DOHH2 (cell line): ENCODE measurements around the gene SOX18.

Experiments used
- H3F3A ChIP-seq: fragments of 200-600 bp; sonication (generic), shearing (Covaris generic); 2 replicates; pipeline ENCODE4 v1.6.0; 2016; ENCODE audit warnings: antibody characterized with exemption, mild to moderate bottlenecking; ENCODE audit not compliant: control insufficient read depth, insufficient read depth
- H3K27ac ChIP-seq: fragments of 200-600 bp; sonication (generic); 2 replicates; pipeline ENCODE4 v1.5.1; 2014; ENCODE audit warnings: low read depth, mild to moderate bottlenecking, low read length, moderate library complexity
- H3K27me3 ChIP-seq: fragments of 200-600 bp; sonication (generic); 2 replicates; pipeline ENCODE4 v1.6.1; 2014; ENCODE audit warnings: mild to moderate bottlenecking, low read length, mixed read lengths; ENCODE audit not compliant: control insufficient read depth
- H3K36me3 ChIP-seq: fragments of 200-600 bp; sonication (generic); 2 replicates; pipeline ENCODE4 v1.6.1; 2014; ENCODE audit warnings: mild to moderate bottlenecking, low read length, moderate library complexity, mixed read lengths; ENCODE audit not compliant: control insufficient read depth
- H3K4me1 ChIP-seq: fragments of 200-600 bp; sonication (generic); 2 replicates; pipeline ENCODE4 v1.6.1; 2014; ENCODE audit warnings: mild to moderate bottlenecking, low read length, mixed read lengths; ENCODE audit not compliant: control insufficient read depth
- H3K4me2 ChIP-seq: fragments of 200-600 bp; sonication (generic); 2 replicates; pipeline ENCODE4 v1.6.0; 2014; ENCODE audit warnings: mild to moderate bottlenecking, low read length, moderate library complexity
- H3K4me3 ChIP-seq: fragments of 200-600 bp; sonication (generic); 2 replicates; pipeline ENCODE4 v1.5.1; 2014; ENCODE audit warnings: mild to moderate bottlenecking, low read length, mixed read lengths
- H3K79me2 ChIP-seq: fragments of 200-600 bp; sonication (generic); 2 replicates; pipeline ENCODE4 v1.6.1; 2014; ENCODE audit warnings: mild to moderate bottlenecking, low read length, mixed read lengths; ENCODE audit not compliant: control insufficient read depth
- H3K9me2 ChIP-seq: fragments of 200-600 bp; sonication (generic); replicated peaks from 2 replicates; pipeline ENCODE4 v1.6.1; 2014; ENCODE audit warnings: mild to moderate bottlenecking, low read length, mixed read lengths; ENCODE audit not compliant: control insufficient read depth
- H3K9me3 ChIP-seq: fragments of 200-600 bp; sonication (generic); 2 replicates; pipeline ENCODE4 v1.6.1; 2014; ENCODE audit warnings: antibody characterized with exemption, low read length, mixed read lengths; ENCODE audit not compliant: control insufficient read depth, insufficient read depth
- H4K20me1 ChIP-seq: fragments of 200-600 bp; sonication (generic); 2 replicates; pipeline ENCODE4 v1.6.0; 2014; ENCODE audit warnings: low read depth, mild to moderate bottlenecking, antibody characterized with exemption, low read length, moderate library complexity; ENCODE audit not compliant: control insufficient read depth, insufficient read depth
- EZH2phosphoT487 ChIP-seq: fragments of 200-600 bp; sonication (generic); IDR thresholded peaks from 2 replicates; pipeline ENCODE4 v1.6.1; 2017; ENCODE audit warnings: borderline replicate concordance, mild to moderate bottlenecking, antibody characterized with exemption, low read length, moderate library complexity, mixed read lengths
- TF ChIP-seq, protein P1 (sequence below): fragments of 200-600 bp; sonication (generic); IDR thresholded peaks from one replicate; pipeline ENCODE4 v1.5.1; 2014; ENCODE audit warnings: antibody characterized with exemption, mild to moderate bottlenecking, low read depth, low read length; ENCODE audit not compliant: poor library complexity, severe bottlenecking

Gene SOX18

DNA sequence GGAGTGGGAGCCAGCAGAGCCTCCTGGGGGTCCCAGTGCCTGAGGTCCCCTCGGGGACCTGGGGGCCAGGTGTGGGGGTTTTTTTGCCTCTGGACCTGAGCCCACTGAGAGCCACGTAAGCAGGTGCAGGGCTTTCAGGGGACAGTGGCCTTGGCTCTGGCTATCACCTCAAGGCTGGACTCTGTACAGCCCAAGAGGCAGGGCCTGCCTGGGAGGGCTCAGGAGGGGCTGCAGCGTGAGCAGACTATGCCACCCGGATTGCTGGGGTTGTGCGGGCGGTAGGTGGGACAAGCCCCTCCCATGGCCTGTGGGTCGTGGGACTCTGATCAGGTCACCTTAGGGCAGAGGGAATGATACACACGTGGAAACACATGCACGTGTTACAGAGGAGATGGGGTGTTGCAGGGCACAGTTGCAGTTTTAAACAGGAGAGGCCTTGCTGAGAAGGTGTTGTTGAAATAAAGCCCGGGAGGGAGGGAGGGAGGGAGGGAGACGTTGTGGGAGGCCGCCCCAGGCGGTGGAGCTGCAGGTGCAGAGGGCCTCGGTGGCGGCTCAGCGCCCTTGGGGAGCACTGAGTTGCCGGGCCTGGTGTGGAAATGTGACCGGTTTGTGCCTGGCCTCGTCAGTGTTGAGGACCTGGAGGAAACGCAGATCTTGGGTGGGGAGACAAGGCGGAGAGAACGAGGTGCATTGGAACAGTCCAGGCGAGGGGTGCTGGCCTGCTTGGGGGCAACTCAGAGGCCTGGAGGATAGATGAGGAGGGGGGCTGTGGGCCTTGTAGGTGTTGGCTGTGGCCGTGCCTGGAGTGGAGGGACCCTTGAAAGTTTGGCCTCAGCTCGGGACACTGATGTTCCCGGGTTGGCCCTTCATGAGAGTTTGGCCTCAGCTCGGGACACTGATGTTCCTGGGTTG lies 15.9 kb upstream of the SOX18 start:
- Histone ChIP-seq H3F3A (peaks cover 2% of the 10 kb centered on the region; the same call in 1 of the 2 replicates), H3K27me3 (no peaks in the 10 kb centered on the region), H3K36me3 (peaks cover 3% of the 10 kb centered on the region; the same call in 1 of the 2 replicates), H3K9me3 (no peaks in the 10 kb centered on the region), H3K79me2 (peaks cover 13% of the 10 kb centered on the region), H3K9me2 (no peaks in the 10 kb centered on the region), H3K4me3 (peak overlapping the region; percentile 86), H4K20me1 (no peaks in the 10 kb centered on the region), H3K4me2 (peak overlapping the region; percentile 76), H3K4me1 (peaks cover 50% of the 10 kb centered on the region), H3K27ac (peak overlapping the region; percentile 42)
- no peak for TF ChIP-seq EZH2phosphoT487
- TF ChIP-seq, protein P1, sequence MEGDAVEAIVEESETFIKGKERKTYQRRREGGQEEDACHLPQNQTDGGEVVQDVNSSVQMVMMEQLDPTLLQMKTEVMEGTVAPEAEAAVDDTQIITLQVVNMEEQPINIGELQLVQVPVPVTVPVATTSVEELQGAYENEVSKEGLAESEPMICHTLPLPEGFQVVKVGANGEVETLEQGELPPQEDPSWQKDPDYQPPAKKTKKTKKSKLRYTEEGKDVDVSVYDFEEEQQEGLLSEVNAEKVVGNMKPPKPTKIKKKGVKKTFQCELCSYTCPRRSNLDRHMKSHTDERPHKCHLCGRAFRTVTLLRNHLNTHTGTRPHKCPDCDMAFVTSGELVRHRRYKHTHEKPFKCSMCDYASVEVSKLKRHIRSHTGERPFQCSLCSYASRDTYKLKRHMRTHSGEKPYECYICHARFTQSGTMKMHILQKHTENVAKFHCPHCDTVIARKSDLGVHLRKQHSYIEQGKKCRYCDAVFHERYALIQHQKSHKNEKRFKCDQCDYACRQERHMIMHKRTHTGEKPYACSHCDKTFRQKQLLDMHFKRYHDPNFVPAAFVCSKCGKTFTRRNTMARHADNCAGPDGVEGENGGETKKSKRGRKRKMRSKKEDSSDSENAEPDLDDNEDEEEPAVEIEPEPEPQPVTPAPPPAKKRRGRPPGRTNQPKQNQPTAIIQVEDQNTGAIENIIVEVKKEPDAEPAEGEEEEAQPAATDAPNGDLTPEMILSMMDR = no peak

- Histone ChIP-seq H3K9me3 (no peaks in the 10 kb centered on the region), H3F3A (peaks cover 2% of the 10 kb centered on the region; the same call in 1 of the 2 replicates), H3K27me3 (no peaks in the 10 kb centered on the region; the same call in 1 of the 2 replicates), H3K4me1 (peaks cover 45% of the 10 kb centered on the region), H4K20me1 (no peaks in the 10 kb centered on the region), H3K79me2 (peaks cover 13% of the 10 kb centered on the region), H3K27ac (no peak overlapping the region), H3K9me2 (no peaks in the 10 kb centered on the region), H3K4me3 (peak overlapping the region; percentile 86), H3K36me3 (no peaks in the 10 kb centered on the region), H3K4me2 (peak overlapping the region; percentile 76)
- TF ChIP-seq EZH2phosphoT487 = no peak
- TF ChIP-seq, protein P1 = no peak
Measured at GRCh38 chr20:64064145-64064698, 14.8 kb upstream of the SOX18 start.

- Histone ChIP-seq H3K36me3 (no peaks in the 10 kb centered on the region), H3K9me3 (no peaks in the 10 kb centered on the region), H3K4me2 (peak overlapping the region; percentile 76), H3K79me2 (peaks cover 13% of the 10 kb centered on the region), H3K4me1 (peaks cover 48% of the 10 kb centered on the region), H3K27me3 (no peaks in the 10 kb centered on the region; the same call in 1 of the 2 replicates), H3K27ac (no peak overlapping the region), H3K9me2 (no peaks in the 10 kb centered on the region), H3F3A (peaks cover 2% of the 10 kb centered on the region; the same call in 1 of the 2 replicates), H4K20me1 (no peaks in the 10 kb centered on the region), H3K4me3 (peak overlapping the region; percentile 86)
- no peak for TF ChIP-seq EZH2phosphoT487
- TF ChIP-seq, protein P1 = no peak
Measured at GRCh38 chr20:64063389-64064144, 14.1 kb upstream of the SOX18 start.
